ENCODE results near the gene TRIM62.

TRIM62 gene

DNA sequence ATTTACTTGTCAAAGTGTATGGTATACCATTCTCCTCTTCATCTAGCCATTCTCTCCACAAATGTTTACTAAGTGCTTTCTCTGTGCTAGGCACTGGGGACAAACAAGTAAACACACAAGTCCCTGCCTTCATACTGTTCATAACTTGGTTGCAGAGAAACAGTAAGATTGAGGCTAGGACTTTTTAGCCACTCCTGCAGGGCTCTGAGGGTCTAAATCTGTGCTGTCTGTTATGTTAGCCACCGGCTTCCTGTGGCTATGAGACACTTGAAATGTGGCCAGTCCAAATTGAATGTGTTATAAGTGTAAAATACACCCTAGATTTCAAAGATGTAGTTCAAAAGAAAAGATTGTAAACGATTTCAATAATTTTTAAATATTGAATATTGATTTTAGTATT is 50.7 kb downstream of the TRIM62 start:
- TF ChIP-seq ESRRG (CRISPR knock-in tag; IDR thresholded peaks at IDR 0.05): no peak
- TF ChIP-seq ARNTL (CRISPR knock-in tag; IDR thresholded peaks at IDR 0.05; ENCODE audit: borderline replicate concordance, low read depth): no peak
- TF ChIP-seq, protein P1, sequence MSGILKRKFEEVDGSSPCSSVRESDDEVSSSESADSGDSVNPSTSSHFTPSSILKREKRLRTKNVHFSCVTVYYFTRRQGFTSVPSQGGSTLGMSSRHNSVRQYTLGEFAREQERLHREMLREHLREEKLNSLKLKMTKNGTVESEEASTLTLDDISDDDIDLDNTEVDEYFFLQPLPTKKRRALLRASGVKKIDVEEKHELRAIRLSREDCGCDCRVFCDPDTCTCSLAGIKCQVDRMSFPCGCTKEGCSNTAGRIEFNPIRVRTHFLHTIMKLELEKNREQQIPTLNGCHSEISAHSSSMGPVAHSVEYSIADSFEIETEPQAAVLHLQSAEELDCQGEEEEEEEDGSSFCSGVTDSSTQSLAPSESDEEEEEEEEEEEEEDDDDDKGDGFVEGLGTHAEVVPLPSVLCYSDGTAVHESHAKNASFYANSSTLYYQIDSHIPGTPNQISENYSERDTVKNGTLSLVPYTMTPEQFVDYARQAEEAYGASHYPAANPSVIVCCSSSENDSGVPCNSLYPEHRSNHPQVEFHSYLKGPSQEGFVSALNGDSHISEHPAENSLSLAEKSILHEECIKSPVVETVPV (CRISPR knock-in tag; IDR thresholded peaks at IDR 0.05): no peak
- no peak for TF ChIP-seq ZNF8 (CRISPR knock-in tag; IDR thresholded peaks at IDR 0.05)
- TF ChIP-seq GLIS3 (CRISPR knock-in tag; IDR thresholded peaks at IDR 0.05): no peak
- ATAC-seq: no peak

DNA sequence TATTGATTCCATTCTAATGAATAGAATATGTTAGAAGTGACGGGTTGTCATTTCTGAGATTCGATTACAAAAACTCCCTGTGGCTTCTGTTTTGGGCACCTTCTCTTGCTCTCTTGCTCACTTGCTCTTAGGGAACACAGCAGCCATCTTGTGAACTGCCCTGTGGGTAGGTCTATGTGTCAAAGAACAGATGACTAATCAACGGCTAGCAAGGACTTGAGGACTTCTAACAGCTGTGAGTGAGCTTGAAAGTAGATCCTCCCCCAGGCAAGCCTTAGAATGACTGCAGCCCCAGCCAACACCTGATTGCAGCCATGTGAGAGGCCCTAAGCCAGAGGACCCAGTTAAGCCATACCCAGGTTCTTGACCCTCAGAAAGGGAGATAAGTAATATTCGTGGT is 51.5 kb downstream of the TRIM62 start:
- ATAC-seq: no peak
- no peak for TF ChIP-seq PPARA (CRISPR knock-in tag; IDR thresholded peaks at IDR 0.05; ENCODE audit: borderline replicate concordance)
- TF ChIP-seq OSR1 (CRISPR knock-in tag; IDR thresholded peaks at IDR 0.05): no peak
- no peak for TF ChIP-seq RARB (CRISPR knock-in tag; IDR thresholded peaks at IDR 0.05)
- TF ChIP-seq, protein P2, sequence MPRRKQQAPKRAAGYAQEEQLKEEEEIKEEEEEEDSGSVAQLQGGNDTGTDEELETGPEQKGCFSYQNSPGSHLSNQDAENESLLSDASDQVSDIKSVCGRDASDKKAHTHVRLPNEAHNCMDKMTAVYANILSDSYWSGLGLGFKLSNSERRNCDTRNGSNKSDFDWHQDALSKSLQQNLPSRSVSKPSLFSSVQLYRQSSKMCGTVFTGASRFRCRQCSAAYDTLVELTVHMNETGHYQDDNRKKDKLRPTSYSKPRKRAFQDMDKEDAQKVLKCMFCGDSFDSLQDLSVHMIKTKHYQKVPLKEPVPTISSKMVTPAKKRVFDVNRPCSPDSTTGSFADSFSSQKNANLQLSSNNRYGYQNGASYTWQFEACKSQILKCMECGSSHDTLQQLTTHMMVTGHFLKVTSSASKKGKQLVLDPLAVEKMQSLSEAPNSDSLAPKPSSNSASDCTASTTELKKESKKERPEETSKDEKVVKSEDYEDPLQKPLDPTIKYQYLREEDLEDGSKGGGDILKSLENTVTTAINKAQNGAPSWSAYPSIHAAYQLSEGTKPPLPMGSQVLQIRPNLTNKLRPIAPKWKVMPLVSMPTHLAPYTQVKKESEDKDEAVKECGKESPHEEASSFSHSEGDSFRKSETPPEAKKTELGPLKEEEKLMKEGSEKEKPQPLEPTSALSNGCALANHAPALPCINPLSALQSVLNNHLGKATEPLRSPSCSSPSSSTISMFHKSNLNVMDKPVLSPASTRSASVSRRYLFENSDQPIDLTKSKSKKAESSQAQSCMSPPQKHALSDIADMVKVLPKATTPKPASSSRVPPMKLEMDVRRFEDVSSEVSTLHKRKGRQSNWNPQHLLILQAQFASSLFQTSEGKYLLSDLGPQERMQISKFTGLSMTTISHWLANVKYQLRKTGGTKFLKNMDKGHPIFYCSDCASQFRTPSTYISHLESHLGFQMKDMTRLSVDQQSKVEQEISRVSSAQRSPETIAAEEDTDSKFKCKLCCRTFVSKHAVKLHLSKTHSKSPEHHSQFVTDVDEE (CRISPR knock-in tag; IDR thresholded peaks at IDR 0.05): no peak
- no peak for TF ChIP-seq ISL1 (CRISPR knock-in tag; IDR thresholded peaks at IDR 0.05)
- no peak for TF ChIP-seq ZNF565 (CRISPR knock-in tag; conservative IDR thresholded peaks at IDR 0.05; ENCODE audit: low read depth)
- TF ChIP-seq, protein P1 (CRISPR knock-in tag; IDR thresholded peaks at IDR 0.05): no peak
- TF ChIP-seq, protein P3, sequence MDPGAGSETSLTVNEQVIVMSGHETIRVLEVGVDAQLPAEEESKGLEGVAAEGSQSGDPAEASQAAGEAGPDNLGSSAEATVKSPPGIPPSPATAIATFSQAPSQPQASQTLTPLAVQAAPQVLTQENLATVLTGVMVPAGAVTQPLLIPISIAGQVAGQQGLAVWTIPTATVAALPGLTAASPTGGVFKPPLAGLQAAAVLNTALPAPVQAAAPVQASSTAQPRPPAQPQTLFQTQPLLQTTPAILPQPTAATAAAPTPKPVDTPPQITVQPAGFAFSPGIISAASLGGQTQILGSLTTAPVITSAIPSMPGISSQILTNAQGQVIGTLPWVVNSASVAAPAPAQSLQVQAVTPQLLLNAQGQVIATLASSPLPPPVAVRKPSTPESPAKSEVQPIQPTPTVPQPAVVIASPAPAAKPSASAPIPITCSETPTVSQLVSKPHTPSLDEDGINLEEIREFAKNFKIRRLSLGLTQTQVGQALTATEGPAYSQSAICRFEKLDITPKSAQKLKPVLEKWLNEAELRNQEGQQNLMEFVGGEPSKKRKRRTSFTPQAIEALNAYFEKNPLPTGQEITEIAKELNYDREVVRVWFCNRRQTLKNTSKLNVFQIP (CRISPR knock-in tag; IDR thresholded peaks at IDR 0.05; ENCODE audit: borderline replicate concordance, low read depth): no peak
- no peak for TF ChIP-seq ZFP30 (CRISPR knock-in tag; IDR thresholded peaks at IDR 0.05)
- no peak for TF ChIP-seq TCF4 (CRISPR knock-in tag; IDR thresholded peaks at IDR 0.05; ENCODE audit: borderline replicate concordance)
- no peak for TF ChIP-seq ZC3H10 (CRISPR knock-in tag; IDR thresholded peaks at IDR 0.05)
- no peak for TF ChIP-seq SNAI2 (CRISPR knock-in tag; IDR thresholded peaks at IDR 0.05)
- no peak for TF ChIP-seq TOX (CRISPR knock-in tag; IDR thresholded peaks at IDR 0.05; ENCODE audit: borderline replicate concordance)
- no peak for TF ChIP-seq GLIS3 (CRISPR knock-in tag; IDR thresholded peaks at IDR 0.05)
- no peak for TF ChIP-seq ZFP3 (CRISPR knock-in tag; IDR thresholded peaks at IDR 0.05)

DNA sequence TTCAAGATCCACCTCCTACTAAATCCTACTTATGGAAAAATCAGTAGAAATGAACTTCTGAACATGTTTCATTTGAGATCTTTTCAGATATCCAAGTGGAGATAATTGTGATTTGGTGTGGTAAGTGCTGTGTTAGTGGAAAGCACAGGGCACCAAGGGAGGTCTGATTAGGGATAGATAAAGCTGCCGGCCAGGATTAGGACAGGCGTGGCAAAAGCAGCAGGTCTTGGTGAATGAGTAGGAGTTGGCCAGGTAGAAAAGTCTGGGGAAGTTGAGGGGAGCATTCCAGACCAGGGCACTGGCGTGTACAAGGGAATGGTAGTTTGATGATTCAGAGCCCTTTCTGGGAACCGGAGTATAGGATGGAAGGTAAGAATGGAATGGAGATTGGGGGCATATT is 53.1 kb downstream of the TRIM62 start:
- no peak for ATAC-seq
- TF ChIP-seq RARB (CRISPR knock-in tag; IDR thresholded peaks at IDR 0.05): no peak
- TF ChIP-seq, protein P4, sequence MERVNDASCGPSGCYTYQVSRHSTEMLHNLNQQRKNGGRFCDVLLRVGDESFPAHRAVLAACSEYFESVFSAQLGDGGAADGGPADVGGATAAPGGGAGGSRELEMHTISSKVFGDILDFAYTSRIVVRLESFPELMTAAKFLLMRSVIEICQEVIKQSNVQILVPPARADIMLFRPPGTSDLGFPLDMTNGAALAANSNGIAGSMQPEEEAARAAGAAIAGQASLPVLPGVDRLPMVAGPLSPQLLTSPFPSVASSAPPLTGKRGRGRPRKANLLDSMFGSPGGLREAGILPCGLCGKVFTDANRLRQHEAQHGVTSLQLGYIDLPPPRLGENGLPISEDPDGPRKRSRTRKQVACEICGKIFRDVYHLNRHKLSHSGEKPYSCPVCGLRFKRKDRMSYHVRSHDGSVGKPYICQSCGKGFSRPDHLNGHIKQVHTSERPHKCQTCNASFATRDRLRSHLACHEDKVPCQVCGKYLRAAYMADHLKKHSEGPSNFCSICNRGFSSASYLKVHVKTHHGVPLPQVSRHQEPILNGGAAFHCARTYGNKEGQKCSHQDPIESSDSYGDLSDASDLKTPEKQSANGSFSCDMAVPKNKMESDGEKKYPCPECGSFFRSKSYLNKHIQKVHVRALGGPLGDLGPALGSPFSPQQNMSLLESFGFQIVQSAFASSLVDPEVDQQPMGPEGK (CRISPR knock-in tag; IDR thresholded peaks at IDR 0.05; ENCODE audit: borderline replicate concordance): no peak
- TF ChIP-seq ZFP3 (CRISPR knock-in tag; IDR thresholded peaks at IDR 0.05): 0 out of 2 replicates have a peak, but pooled peaks have one; percentile 38
- TF ChIP-seq OSR1 (CRISPR knock-in tag; IDR thresholded peaks at IDR 0.05): no peak
